Measurements from ENCODE around the gene SRSF6. TPM values are rescaled to one million over a fixed set of nuclear protein-coding genes. Genes with fewer than 3 reads are reported as not detected.

SRSF6 gene
- total and polyA plus RNA-seq, 2 donors (not counting 1 experiment from before 2014, with no cell fraction given), result 37.8 to 106 TPM

- Histone ChIP-seq H3K27ac (ENCODE audit: insufficient read depth, low read length) (no peak overlapping the region), H3K4me2 (ENCODE audit: extremely low read depth, insufficient read depth, low read length) (no peak overlapping the region), H3K79me2 (ENCODE audit: control insufficient read depth, insufficient read depth, low read length) (no peaks in the 10 kb centered on the region), H3K9me3 (ENCODE audit: control insufficient read depth, insufficient read depth, low read depth, low read length) (no peaks in the 10 kb centered on the region), H3K4me1 (ENCODE audit: control insufficient read depth, extremely low read depth, insufficient read depth, low read length) (no peaks in the 10 kb centered on the region), H3K4me3 (replicated peaks in 1 of 4; ENCODE audit: control extremely low read depth in 1 of 4, insufficient read depth in 1 of 4, low read depth in 3 of 4, low read length in 4 of 4) (no peak overlapping the region), H3K9ac (ENCODE audit: insufficient read depth, low read length) (no peak overlapping the region), H4K20me1 (ENCODE audit: control insufficient read depth, extremely low read depth, insufficient read depth, low read length) (no peaks in the 10 kb centered on the region), H2AFZ (ENCODE audit: low read length) (no peak overlapping the region), H3K36me3 (ENCODE audit: control insufficient read depth, insufficient read depth, low read length) (no peaks in the 10 kb centered on the region), H3K27me3 (ENCODE audit: control insufficient read depth, insufficient read depth, low read length) (no peaks in the 10 kb centered on the region)
- DNase-seq (ENCODE audit: low read depth in 2 of 2), result no peak
- TF ChIP-seq CTCF (conservative IDR thresholded peaks at IDR 0.05 in 1 of 2, IDR thresholded peaks at IDR 0.05 in 1 of 2; ENCODE audit: low read depth in 1 of 2, low read length in 2 of 2) (no peak), EZH2 (IDR thresholded peaks at IDR 0.05; ENCODE audit: low read length, missing control alignments) (no peak)
Measured at GRCh38 chr20:43426172-43426571, 31.5 kb upstream of the SRSF6 start.

- no peak overlapping the region for H3K27ac ChIP-seq (ENCODE audit: insufficient read depth, low read length)
- H3K4me2 ChIP-seq (ENCODE audit: extremely low read depth, insufficient read depth, low read length), result no peak overlapping the region
Measured at GRCh38 chr20:43430265-43431133, 27.2 kb upstream of the SRSF6 start.

GRCh38 chr20:43431134-43431519 lies 26.6 kb upstream of the SRSF6 start:
- H3K4me2 ChIP-seq (ENCODE audit: extremely low read depth, insufficient read depth, low read length), result no peak overlapping the region
- no peaks in the 10 kb centered on the region for H3K79me2 ChIP-seq (ENCODE audit: control insufficient read depth, insufficient read depth, low read length)
- H4K20me1 ChIP-seq (ENCODE audit: control insufficient read depth, extremely low read depth, insufficient read depth, low read length), result no peaks in the 10 kb centered on the region
- no peak overlapping the region for H3K9ac ChIP-seq (ENCODE audit: insufficient read depth, low read length)
- H3K27me3 ChIP-seq (ENCODE audit: control insufficient read depth, insufficient read depth, low read length), result no peaks in the 10 kb centered on the region
- no peak overlapping the region for H2AFZ ChIP-seq (ENCODE audit: low read length)
- TF ChIP-seq CTCF (conservative IDR thresholded peaks at IDR 0.05 in 1 of 2, IDR thresholded peaks at IDR 0.05 in 1 of 2; ENCODE audit: low read depth in 1 of 2, low read length in 2 of 2), result no peak
- TF ChIP-seq EZH2 (IDR thresholded peaks at IDR 0.05; ENCODE audit: low read length, missing control alignments), result no peak
- no peaks in the 10 kb centered on the region for H3K9me3 ChIP-seq (ENCODE audit: control insufficient read depth, insufficient read depth, low read depth, low read length)
- H3K36me3 ChIP-seq (ENCODE audit: control insufficient read depth, insufficient read depth, low read length), result no peaks in the 10 kb centered on the region
- H3K4me1 ChIP-seq (ENCODE audit: control insufficient read depth, extremely low read depth, insufficient read depth, low read length), result no peaks in the 10 kb centered on the region
- H3K4me3 ChIP-seq (replicated peaks in 1 of 4; ENCODE audit: control extremely low read depth in 1 of 4, insufficient read depth in 1 of 4, low read depth in 3 of 4, low read length in 4 of 4), result no peak overlapping the region
- DNase-seq (ENCODE audit: low read depth in 2 of 2), result peak in 1 of 2 donors; percentile 1
- H3K27ac ChIP-seq (ENCODE audit: insufficient read depth, low read length), result no peak overlapping the region

More at GRCh38 chr20:43430265-43431133, 27.2 kb upstream of the SRSF6 start:
- no peak overlapping the region for H3K9ac ChIP-seq (ENCODE audit: insufficient read depth, low read length)
- no peak for DNase-seq (ENCODE audit: low read depth in 2 of 2)
- H2AFZ ChIP-seq (ENCODE audit: low read length), result no peak overlapping the region
- H3K27me3 ChIP-seq (ENCODE audit: control insufficient read depth, insufficient read depth, low read length), result no peaks in the 10 kb centered on the region
- H3K36me3 ChIP-seq (ENCODE audit: control insufficient read depth, insufficient read depth, low read length), result no peaks in the 10 kb centered on the region
- TF ChIP-seq CTCF (conservative IDR thresholded peaks at IDR 0.05 in 1 of 2, IDR thresholded peaks at IDR 0.05 in 1 of 2; ENCODE audit: low read depth in 1 of 2, low read length in 2 of 2) (no peak), EZH2 (IDR thresholded peaks at IDR 0.05; ENCODE audit: low read length, missing control alignments) (no peak)
- H3K4me1 ChIP-seq (ENCODE audit: control insufficient read depth, extremely low read depth, insufficient read depth, low read length), result no peaks in the 10 kb centered on the region
- no peak overlapping the region for H3K4me3 ChIP-seq (replicated peaks in 1 of 4; ENCODE audit: control extremely low read depth in 1 of 4, insufficient read depth in 1 of 4, low read depth in 3 of 4, low read length in 4 of 4)
- H4K20me1 ChIP-seq (ENCODE audit: control insufficient read depth, extremely low read depth, insufficient read depth, low read length), result no peaks in the 10 kb centered on the region
- H3K9me3 ChIP-seq (ENCODE audit: control insufficient read depth, insufficient read depth, low read depth, low read length), result no peaks in the 10 kb centered on the region
- no peaks in the 10 kb centered on the region for H3K79me2 ChIP-seq (ENCODE audit: control insufficient read depth, insufficient read depth, low read length)

Data from fibroblast of lung (primary cell).